Measurements from ENCODE around the gene KIF1C. TPM values are rescaled to one million over a fixed set of nuclear protein-coding genes. Genes with fewer than 3 reads are reported as not detected.

KIF1C gene
- total and polyA plus RNA-seq, 9 of the 15 experiments (the other 6 are each of a cell fraction or from before 2014, with no cell fraction given): 0.38 to 68.4 (median 25.1) TPM

DNA sequence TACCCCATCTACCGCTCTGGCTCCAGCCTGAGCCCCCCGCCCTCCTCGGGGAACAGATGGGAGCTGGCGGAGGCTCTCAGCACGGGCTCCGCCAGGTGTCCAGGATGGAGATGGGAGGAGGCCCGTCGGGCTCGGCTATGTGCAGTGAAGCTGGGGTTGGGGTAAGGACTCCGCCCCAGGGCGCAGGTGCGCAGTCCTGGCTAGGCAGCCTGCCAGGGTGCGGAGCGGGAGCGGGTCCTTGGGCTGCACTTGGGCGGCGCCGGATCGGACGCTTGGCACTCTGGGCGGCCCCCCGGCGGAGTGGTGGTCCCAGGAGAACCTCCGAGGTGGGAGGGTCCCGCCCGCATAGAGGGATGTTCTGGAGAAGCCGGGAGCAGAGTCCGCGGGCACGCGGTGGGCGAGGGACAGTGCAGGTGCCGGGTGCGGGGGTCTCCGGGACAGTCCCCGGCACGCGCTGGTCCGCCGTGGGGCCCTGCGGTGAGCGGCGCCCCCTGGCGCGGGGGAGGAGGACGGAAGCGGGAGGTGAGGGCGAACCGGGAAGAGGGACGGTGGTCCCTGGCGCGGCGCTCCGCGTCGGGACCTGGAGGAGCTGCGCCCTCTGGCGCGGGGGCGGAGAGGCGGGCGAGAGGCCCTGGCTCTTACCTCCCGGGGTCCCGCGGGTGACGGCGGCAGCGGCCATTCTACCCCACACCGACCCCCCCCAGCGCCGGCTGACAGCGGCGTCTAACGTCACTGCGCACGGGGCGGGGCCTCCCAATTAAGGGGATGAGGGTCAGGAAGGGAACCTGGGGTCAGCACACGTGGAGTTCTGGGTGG, 10.6 kb upstream of the KIF1C start, which contains the start of gene CAMTA2 (continued):
- TF ChIP-seq, protein P1, sequence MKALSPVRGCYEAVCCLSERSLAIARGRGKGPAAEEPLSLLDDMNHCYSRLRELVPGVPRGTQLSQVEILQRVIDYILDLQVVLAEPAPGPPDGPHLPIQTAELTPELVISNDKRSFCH (CRISPR knock-in tag; IDR thresholded peaks at IDR 0.05): no peak
- TF ChIP-seq, protein P1 (tag; IDR thresholded peaks at IDR 0.05): 0 out of 2 replicates have a peak, but pooled peaks have one; percentile 44
- TF ChIP-seq SRF (CRISPR knock-in tag; IDR thresholded peaks at IDR 0.05) (peak in 1 of 2 experiments; percentile 85; a peak in 2 of 4 replicates), ZKSCAN1 (IDR thresholded peaks at IDR 0.05; ENCODE audit: low read depth, low read length) (peak; percentile 11; the same call in 1 of the 2 replicates), U2AF1 (optimal IDR thresholded peaks at IDR 0.05; ENCODE audit: low read depth, low read length) (peak; percentile 94), LCOR (CRISPR knock-in tag; IDR thresholded peaks at IDR 0.05) (no peak; the same call in 1 of the 2 replicates), ZNF655 (CRISPR knock-in tag; IDR thresholded peaks at IDR 0.05) (no peak), ZSCAN32 (CRISPR knock-in tag; IDR thresholded peaks at IDR 0.05) (no peak), CAMTA2 (CRISPR knock-in tag; conservative IDR thresholded peaks at IDR 0.05) (no peak), MEIS2 (IDR thresholded peaks at IDR 0.05; ENCODE audit: partially characterized antibody) (peak; percentile 28), RAD21 (CRISPR knock-in tag; conservative IDR thresholded peaks at IDR 0.05 in 1 of 2, IDR thresholded peaks at IDR 0.05 in 1 of 2) (peak; percentile 19 to 49; a peak in 3 of 4 replicates), ZNF764 (CRISPR knock-in tag; IDR thresholded peaks at IDR 0.05; ENCODE audit: low read depth) (no peak), POLR2B (IDR thresholded peaks at IDR 0.05; ENCODE audit: low read depth, partially characterized antibody) (peak; percentile 14), ZNF232 (CRISPR knock-in tag; IDR thresholded peaks at IDR 0.05) (0 out of 2 replicates have a peak, but pooled peaks have one; percentile 36), FUS (optimal IDR thresholded peaks at IDR 0.05; ENCODE audit: low read depth, low read length) (peak; percentile 27), BRD4 (IDR thresholded peaks at IDR 0.05) (no peak), GABPA (tag; conservative IDR thresholded peaks at IDR 0.05; ENCODE audit: low read depth) (peak; percentile 74), OTX1 (CRISPR knock-in tag; IDR thresholded peaks at IDR 0.05) (no peak), ZNF134 (CRISPR knock-in tag; conservative IDR thresholded peaks at IDR 0.05) (no peak), ARID2 (IDR thresholded peaks at IDR 0.05) (peak; percentile 39; the same call in 1 of the 2 replicates), CTBP1 (IDR thresholded peaks at IDR 0.05; ENCODE audit: borderline replicate concordance) (peak; percentile 86), ZNF75A (CRISPR knock-in tag; IDR thresholded peaks at IDR 0.05) (no peak), FOXP1 (CRISPR knock-in tag; IDR thresholded peaks at IDR 0.05) (peak; percentile 85)
- TF ChIP-seq, protein P2, sequence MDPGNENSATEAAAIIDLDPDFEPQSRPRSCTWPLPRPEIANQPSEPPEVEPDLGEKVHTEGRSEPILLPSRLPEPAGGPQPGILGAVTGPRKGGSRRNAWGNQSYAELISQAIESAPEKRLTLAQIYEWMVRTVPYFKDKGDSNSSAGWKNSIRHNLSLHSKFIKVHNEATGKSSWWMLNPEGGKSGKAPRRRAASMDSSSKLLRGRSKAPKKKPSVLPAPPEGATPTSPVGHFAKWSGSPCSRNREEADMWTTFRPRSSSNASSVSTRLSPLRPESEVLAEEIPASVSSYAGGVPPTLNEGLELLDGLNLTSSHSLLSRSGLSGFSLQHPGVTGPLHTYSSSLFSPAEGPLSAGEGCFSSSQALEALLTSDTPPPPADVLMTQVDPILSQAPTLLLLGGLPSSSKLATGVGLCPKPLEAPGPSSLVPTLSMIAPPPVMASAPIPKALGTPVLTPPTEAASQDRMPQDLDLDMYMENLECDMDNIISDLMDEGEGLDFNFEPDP (CRISPR knock-in tag; IDR thresholded peaks at IDR 0.05): no peak
- TF ChIP-seq, protein P3, sequence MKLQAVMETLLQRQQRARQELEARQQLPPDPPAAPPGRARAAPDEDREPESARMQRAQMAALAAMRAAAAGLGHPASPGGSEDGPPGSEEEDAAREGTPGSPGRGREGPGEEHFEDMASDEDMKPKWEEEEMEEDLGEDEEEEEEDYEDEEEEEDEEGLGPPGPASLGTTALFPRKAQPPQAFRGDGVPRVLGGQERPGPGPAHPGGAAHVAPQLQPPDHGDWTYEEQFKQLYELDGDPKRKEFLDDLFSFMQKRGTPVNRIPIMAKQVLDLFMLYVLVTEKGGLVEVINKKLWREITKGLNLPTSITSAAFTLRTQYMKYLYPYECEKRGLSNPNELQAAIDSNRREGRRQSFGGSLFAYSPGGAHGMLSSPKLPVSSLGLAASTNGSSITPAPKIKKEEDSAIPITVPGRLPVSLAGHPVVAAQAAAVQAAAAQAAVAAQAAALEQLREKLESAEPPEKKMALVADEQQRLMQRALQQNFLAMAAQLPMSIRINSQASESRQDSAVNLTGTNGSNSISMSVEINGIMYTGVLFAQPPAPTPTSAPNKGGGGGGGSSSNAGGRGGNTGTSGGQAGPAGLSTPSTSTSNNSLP (IDR thresholded peaks at IDR 0.05; ENCODE audit: borderline replicate concordance, low read depth, low read length): no peak

Measured in K562 (cell line).